ENCODE results near the gene SSH3.

Gene SSH3

GRCh38 chr11:67349928-67350465 lies 46.7 kb downstream of the SSH3 start:
- DNase-seq: no peak

GRCh38 chr11:67351275-67352005 lies 48.1 kb downstream of the SSH3 start:
- DNase-seq: peak; percentile 62

GRCh38 chr11:67352546-67353316 lies 49.4 kb downstream of the SSH3 start:
- no peak for DNase-seq

GRCh38 chr11:67353317-67354074 lies 50.2 kb downstream of the SSH3 start, which contains the start of gene POLD4:
Gene POLD4, minus strand, starts transcription at chr11:67353546. Its CDS starts 147 bp downstream, at chr11:67353399.
- DNase-seq: peak; percentile 97

GRCh38 chr11:67354075-67355022 lies 51.0 kb downstream of the SSH3 start:
- DNase-seq: no peak

GRCh38 chr11:67355023-67355793 lies 51.9 kb downstream of the SSH3 start:
- no peak for DNase-seq

- DNase-seq: no peak
Observed at GRCh38 chr11:67355794-67356386, 52.6 kb downstream of the SSH3 start.

GRCh38 chr11:67356387-67356863 lies 53.1 kb downstream of the SSH3 start:
- no peak for DNase-seq

GRCh38 chr11:67356864-67357561 lies 53.7 kb downstream of the SSH3 start:
- DNase-seq: peak; percentile 58

- no peak for DNase-seq
Observed at GRCh38 chr11:67357831-67358670, 54.7 kb downstream of the SSH3 start.

Measured in activated naive CD4-positive, alpha-beta T cell treated with anti-CD3 and anti-CD28 coated beads, Interleukin-2, amount 50 U/mL, for 16 hours (primary cell).